Right renal cortex interstitium (tissue), 3 donors: ENCODE measurements around the gene UBE3C. TPM values are rescaled to one million over a fixed set of nuclear protein-coding genes. Genes with fewer than 3 reads are reported as not detected.

Experiments
- DNase-seq, 3 donors: peaks; one replicate each; pipeline ENCODE4 v3.0.0-alpha.2; 2013; ENCODE audit warnings: low read depth in 3 of 3, low spot score in 2 of 3
- polyA plus RNA-seq, 3 donors: library from polyadenylated mRNA; unstranded; fragments of 120-200 nt; gene quantifications; one replicate each; pipeline ENCODE4 v1.2.1, GENCODE V29; 2013; ENCODE audit not compliant: insufficient read length in 3 of 3

The UBE3C gene
- polyA plus RNA-seq, 3 donors: 39.7 to 40.5 (median 39.8) TPM

GRCh38 chr7:157282141-157282801 is 143.5 kb downstream of the UBE3C start:
- DNase-seq: no peak

- no peak for DNase-seq
These were observed 145.7 kb downstream of the UBE3C start for GRCh38 chr7:157284229-157285014.

GRCh38 chr7:157291404-157292080 is 152.8 kb downstream of the UBE3C start:
- no peak for DNase-seq

DNA sequence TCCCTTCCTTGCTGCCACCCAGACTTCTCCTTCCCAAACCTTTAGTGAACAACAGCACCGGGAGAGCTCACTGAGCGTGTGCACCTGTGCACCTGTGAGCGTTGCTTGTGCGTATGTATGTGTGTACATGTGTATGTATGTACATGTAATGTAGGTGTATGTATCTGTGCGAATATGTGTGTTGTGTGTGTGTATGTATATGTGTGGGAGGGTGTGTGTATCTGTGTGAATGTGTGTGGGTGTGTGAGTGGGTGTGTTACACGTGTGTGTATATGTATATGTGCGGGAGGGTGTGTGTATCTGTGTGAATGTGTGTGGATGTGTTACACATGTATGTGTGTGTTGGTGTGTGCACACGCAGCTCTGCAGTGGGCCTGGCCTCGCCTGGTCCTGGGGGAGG is 153.5 kb downstream of the UBE3C start:
- DNase-seq: no peak

DNA sequence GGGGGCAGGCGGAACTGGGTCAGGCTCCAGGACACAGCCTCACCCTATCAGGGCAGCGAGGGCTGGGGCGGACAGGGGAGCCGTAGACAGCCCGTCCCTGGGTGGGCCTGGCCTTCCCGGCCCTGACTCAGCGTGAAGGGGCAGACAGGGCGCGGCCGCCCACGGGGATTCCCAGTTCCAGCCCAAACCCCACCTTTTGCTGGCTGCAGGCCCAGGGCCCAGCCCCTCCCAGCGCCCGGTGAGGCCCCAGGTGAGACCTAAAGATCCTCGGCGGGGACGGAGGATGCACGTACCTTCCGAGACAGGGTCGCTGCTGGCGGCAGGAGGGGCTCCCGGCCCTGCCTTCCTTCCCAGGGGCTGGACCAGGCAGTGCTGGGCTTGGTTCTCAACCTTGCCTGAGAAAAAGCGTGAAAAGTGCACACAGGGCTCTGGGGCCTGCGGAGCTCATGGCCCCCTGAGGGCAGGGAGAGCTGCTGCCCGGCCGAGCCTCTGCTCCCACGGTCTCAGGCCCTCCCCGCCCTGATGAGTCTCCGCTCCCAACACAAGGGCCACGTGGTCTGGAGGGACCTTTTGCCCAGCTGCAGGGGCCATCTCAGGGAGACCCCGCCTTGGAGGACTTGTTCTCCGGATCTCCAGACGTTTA is 154.2 kb downstream of the UBE3C start:
- no peak for DNase-seq

DNA sequence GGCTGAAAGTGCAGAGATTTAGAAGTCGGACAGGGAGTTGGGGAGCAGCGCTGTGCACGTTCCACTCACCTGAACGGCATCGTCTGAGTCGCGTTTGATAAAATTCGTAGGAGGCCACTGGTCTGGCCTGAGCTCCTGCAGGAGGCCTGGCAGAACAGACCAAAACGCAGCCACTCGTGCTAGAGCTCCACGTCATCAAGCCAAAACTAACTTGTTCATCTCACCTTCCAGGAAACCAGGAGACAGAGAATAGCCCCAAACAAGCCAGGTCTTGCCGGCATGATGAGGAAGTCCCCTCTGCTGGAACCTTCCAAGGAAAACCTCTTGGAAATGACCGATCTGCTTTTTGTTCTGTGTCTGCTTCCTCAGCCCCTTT is 154.7 kb downstream of the UBE3C start:
- no peak for DNase-seq

- DNase-seq: no peak
These were observed 156.0 kb downstream of the UBE3C start for GRCh38 chr7:157294773-157295172.

DNA sequence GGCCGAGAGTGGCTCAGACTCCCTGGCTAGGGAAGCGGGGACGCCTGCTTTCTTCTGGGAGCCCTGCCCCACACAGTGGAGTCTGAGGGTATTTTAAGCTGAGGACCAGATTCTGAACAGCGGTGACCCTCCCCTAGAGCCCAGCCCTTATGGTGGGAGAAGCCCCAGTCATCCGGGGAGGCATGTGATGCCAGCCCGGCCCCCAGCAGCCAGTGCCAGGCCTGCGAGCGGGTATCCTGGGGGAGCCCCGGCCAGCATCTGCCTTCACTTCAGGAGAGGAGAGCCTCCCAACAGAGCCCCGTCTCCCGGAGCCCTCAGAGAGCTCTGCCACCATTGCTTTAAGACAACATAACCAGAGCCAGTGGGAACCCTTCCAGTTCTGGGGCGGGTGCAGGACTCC is 156.6 kb downstream of the UBE3C start:
- DNase-seq: no peak

DNA sequence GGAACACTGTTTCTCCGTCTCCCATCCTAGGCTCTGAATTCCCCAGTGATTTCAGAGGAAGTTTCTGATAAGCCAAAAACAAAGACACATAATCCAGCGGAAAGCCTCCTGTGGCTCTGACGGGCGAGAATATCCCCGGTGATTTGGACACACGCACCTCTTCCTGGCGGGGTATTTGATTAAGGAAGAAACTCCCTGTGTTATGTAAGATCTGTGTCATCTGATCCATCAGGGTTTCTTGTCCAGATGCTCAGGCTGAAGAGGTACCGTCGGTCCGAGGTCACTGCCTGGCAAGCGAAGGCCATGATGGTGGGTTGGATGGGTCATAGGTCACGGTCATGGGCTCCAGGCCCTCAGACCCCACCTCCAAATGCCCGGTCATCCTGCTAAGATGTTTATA is 158.5 kb downstream of the UBE3C start:
- DNase-seq: no peak

- DNase-seq: no peak
These were observed 160.5 kb downstream of the UBE3C start for GRCh38 chr7:157299317-157299612.

GRCh38 chr7:157299613-157300368 is 161.1 kb downstream of the UBE3C start:
- no peak for DNase-seq

GRCh38 chr7:157300369-157300825 is 161.7 kb downstream of the UBE3C start:
- no peak for DNase-seq

GRCh38 chr7:157301610-157302120 is 162.9 kb downstream of the UBE3C start:
- DNase-seq: no peak

GRCh38 chr7:157306846-157307838 is 168.4 kb downstream of the UBE3C start:
- no peak for DNase-seq

- no peak for DNase-seq
These were observed 171.4 kb downstream of the UBE3C start for GRCh38 chr7:157309988-157310668.

DNA sequence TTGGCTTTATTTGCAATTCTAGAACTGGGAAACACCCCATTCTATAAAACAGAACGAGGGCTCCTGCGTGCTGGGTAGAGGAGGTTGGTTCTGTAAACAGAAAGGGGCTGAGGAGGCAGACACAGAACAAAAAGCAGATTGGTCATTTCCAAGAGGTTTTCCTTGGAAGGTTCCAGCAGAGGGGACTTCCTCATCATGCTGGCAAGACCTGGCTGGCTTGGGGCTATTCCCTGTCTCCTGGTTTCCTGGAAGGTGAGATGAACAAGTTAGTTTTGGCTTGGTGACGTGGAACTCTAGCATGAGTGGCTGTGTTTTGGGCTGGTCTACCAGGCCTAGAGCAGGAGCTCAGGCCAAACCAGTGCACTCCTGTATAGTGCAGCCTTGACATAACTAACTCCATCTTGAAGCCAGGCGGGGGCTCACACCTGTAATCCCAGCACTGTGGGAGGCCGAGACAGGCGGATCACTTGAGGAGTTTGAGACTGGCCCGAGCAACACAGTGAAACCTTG is 172.0 kb downstream of the UBE3C start:
- DNase-seq: no peak

DNA sequence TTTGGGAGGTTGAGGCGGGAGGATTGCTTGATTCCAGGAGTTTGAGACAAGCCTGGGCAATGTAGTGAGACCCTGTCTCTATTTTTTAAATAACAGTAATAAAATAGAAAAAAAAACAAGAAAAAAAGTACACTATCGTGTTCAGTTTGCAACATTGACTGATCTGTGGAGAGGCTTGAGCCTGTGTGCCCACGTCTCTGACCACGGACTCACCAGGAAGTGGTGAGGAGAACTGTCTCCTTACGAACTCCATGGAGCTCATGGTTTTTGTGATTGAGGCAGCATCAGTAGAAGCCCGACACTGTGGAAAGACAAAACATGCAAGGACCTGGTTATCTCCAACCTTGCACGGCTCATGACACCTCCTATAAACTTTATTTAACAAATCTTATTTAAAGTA is 174.2 kb downstream of the UBE3C start:
- DNase-seq: no peak

DNA sequence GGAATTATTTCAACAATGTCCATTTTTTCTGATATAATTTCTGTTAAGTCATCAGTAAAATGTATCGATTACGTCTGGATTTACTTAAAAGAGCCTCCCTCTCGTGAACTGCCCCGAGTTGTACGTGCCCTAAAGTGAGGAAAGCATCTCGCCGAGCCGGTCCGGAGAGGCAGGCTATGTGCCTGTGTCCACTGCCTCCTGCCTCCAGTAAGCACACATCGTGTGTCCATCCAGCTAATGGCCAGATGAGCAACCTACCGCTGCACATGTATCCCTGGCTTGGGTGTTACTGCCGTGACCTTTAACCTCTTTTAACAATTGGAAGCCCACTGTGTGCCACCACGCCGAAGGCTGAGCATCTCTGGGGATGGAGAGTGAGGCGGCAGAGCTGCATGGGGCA is 174.9 kb downstream of the UBE3C start:
- DNase-seq: no peak
